D721Med (cell line): Measurements from ENCODE around the gene KRTAP24-1.

Experiments
- DNase-seq: peaks from one replicate; pipeline ENCODE4 v3.0.0; 2011; ENCODE audit warnings: low spot score; ENCODE audit not compliant: insufficient read length
- FAIRE-seq: peaks from 2 replicates; lab custom pipeline; 2011; peaks lifted over from hg19 to GRCh38; lab: Jason Lieb, UNC
- TF ChIP-seq, protein P1 (sequence below): IDR thresholded peaks from 2 replicates; pipeline ENCODE4 v1.5.1; 2012; ENCODE audit warnings: mild to moderate bottlenecking, control low read depth; ENCODE audit not compliant: insufficient read depth; ENCODE audit errors: missing control alignments

Gene KRTAP24-1

DNA sequence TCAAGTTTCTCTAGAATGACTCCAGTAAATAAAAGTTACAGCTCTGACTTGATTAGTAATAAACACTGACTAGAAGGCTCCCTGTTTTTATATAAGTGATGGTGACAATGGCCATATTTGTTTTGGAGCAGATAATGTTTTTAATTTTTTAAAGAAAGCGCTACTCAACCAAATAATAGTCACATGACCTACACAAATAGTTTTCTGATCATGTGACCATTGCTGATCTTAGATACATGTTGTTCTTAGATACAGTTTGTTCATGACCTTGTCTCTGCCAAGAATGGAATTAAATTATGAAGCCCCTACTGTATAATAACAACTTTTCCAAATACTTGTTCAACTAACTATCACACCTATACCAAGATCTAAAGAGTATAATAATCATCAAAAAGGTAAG, 44.6 kb downstream of the KRTAP24-1 start:
- FAIRE-seq (no peak), DNase-seq (no peak)
- TF ChIP-seq, protein P1, sequence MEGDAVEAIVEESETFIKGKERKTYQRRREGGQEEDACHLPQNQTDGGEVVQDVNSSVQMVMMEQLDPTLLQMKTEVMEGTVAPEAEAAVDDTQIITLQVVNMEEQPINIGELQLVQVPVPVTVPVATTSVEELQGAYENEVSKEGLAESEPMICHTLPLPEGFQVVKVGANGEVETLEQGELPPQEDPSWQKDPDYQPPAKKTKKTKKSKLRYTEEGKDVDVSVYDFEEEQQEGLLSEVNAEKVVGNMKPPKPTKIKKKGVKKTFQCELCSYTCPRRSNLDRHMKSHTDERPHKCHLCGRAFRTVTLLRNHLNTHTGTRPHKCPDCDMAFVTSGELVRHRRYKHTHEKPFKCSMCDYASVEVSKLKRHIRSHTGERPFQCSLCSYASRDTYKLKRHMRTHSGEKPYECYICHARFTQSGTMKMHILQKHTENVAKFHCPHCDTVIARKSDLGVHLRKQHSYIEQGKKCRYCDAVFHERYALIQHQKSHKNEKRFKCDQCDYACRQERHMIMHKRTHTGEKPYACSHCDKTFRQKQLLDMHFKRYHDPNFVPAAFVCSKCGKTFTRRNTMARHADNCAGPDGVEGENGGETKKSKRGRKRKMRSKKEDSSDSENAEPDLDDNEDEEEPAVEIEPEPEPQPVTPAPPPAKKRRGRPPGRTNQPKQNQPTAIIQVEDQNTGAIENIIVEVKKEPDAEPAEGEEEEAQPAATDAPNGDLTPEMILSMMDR, result no peak

- FAIRE-seq (no peak), DNase-seq (no peak)
- TF ChIP-seq, protein P1, result no peak
These were observed 48.1 kb downstream of the KRTAP24-1 start for GRCh38 chr21:30234643-30235042.

- FAIRE-seq, result no peak
- TF ChIP-seq, protein P1, result no peak
These were observed 48.7 kb downstream of the KRTAP24-1 start for GRCh38 chr21:30234050-30234449.

DNA sequence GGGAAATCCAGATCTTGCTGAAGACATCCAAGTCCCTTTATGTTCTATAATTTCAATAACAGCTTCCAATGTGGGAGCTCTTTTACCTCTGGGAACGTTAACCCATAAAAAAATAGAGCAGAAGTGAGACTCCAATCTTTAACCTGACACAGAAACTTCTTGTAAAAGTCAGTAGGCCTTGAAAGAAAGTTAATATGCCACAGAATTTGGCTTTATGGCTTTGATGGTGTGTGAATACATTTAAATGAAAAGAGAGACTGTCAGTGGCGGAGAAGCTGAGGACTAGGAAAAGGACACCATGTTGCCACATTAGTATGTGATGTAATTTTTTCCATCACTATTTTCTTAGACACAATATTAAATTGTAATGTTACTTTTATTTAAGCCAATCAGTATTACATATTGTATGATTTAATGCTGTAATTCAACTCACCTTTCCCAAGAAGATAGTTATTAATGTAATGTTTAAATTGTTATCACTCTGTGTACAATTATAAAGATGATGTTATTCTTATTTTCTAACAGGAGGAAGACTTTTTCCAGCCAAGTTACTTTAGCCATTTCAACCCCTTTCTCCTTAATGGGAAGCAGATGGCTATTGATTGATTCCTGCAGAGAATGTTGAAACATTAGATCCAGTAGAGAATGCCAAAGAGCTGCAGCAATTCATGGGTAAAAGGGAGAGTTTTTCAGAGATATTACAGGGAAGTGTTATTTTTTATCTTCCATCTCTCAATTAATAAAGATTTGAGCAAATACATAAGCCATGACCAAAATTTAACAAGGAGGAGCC, 49.3 kb downstream of the KRTAP24-1 start:
- FAIRE-seq (no peak), DNase-seq (no peak)

More at GRCh38 chr21:30234050-30234449, 48.7 kb downstream of the KRTAP24-1 start:
- DNase-seq, result no peak

GRCh38 chr21:30232011-30232410, 50.7 kb downstream of the KRTAP24-1 start:
- TF ChIP-seq, protein P1, result no peak
- FAIRE-seq, result no peak
- DNase-seq, result no peak

More for the DNA sequence above, 49.3 kb downstream of the KRTAP24-1 start:
- TF ChIP-seq, protein P1, result no peak
